Thyroid gland (tissue), 4 donors: ENCODE data around the gene PLCG2.

ENCODE experiments used
- CTCF ChIP-seq, 6 experiments: fragments of 200-600 bp in 3 of 6; fragments of 450-650 bp in 3 of 6; sonication (generic) in 3 of 6; IDR thresholded peaks; one replicate each; pipeline ENCODE4 v1.5.1; 2016 to 2019; ENCODE audit warnings: antibody characterized with exemption in 6 of 6, mild to moderate bottlenecking in 2 of 6, inconsistent platforms in 1 of 6, moderate library complexity in 1 of 6
- POLR2A ChIP-seq, 2 donors: fragments of 450-650 bp; IDR thresholded peaks; one replicate each; pipeline ENCODE4 v1.6.1; 2017; ENCODE audit warnings: antibody characterized with exemption in 2 of 2, mild to moderate bottlenecking in 2 of 2, moderate library complexity in 1 of 2

DNA sequence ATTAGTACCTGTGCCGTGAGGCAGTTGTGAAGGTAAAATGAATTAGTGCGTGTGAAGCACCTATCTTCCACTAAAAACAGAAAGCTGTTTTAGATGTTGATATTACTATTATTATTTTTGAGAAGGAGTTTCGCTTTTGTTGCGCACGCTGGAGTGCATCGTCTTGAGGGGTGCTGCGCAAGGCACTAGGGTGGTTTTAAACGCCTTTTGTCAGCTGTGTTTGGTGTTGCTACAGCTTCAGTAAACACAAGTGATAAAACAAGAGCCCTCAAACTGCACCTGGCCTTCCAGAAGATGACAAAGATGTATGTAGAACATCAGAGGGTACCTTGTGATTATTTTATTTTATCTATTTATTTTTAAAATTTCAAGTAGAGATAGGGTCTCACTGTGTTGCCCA is 38.2 kb downstream of the PLCG2 start:
- TF ChIP-seq CTCF (IDR thresholded peaks at IDR 0.05) (no peak), POLR2A (IDR thresholded peaks at IDR 0.05) (no peak)
